Esophagus squamous epithelium (tissue), 5 donors: ENCODE measurements around the gene UNC5C. TPM values are rescaled to one million over a fixed set of nuclear protein-coding genes. Genes with fewer than 3 reads are reported as not detected.

Experiments
- DNase-seq: peaks from one replicate; lab custom pipeline; 2025; lab: John Stamatoyannopoulos, UW
- H3K27ac ChIP-seq, 4 donors: fragments of 200-600 bp; sonication (generic); one replicate each; pipeline ENCODE4 v1.5.1; 2016 to 2019; ENCODE audit warnings: mild to moderate bottlenecking in 1 of 4
- H3K27me3 ChIP-seq, 4 donors: fragments of 200-600 bp; sonication (generic); 1 replicate in 3 of 4; 2 replicates in 1 of 4; pipeline versions ENCODE4 v1.5.1 to v1.6.0; 2017 to 2021; ENCODE audit warnings: antibody characterized with exemption in 1 of 4
- H3K36me3 ChIP-seq, 3 donors: fragments of 200-600 bp; sonication (generic); one replicate each; pipeline ENCODE4 v1.5.1; 2016 to 2019
- H3K4me1 ChIP-seq, 3 donors: fragments of 200-600 bp; sonication (generic); one replicate each; pipeline ENCODE4 v1.5.1; 2017 to 2019
- H3K4me3 ChIP-seq, 4 donors: fragments of 200-600 bp; sonication (generic); 1 replicate in 3 of 4; 2 replicates in 1 of 4; pipeline ENCODE4 v1.5.1; 2016 to 2019; ENCODE audit warnings: mild to moderate bottlenecking in 2 of 4, moderate library complexity in 1 of 4
- H3K9me3 ChIP-seq, 3 donors: fragments of 200-600 bp; sonication (generic); one replicate each; pipeline ENCODE4 v1.5.1; 2016 to 2019
- POLR2A ChIP-seq, 4 donors: fragments of 450-650 bp; IDR thresholded peaks; one replicate each; pipeline ENCODE4 v1.6.1; 2017; ENCODE audit warnings: antibody characterized with exemption in 4 of 4, mild to moderate bottlenecking in 4 of 4, moderate library complexity in 3 of 4
- WGBS, 2 donors: methylation state at CpG; one replicate each; pipeline ENCODE4 v1.1.5; 2018; 5-methylcytosine and 5-hydroxymethylcytosine counted together
- intact Hi-C: fragments of 100-400 bp; cut with DNase I; formaldehyde crosslinking; loops from one replicate; pipeline ENCODE4 v1.15.0; 2022
- total RNA-seq, 4 donors: library from RNA; depleted of rRNA; stranded (reverse); fragments of >200 nt; gene quantifications; one replicate each; pipeline ENCODE4 v1.1.0, GENCODE V29; 2016
- TF ChIP-seq, protein P1 (sequence below), 6 experiments: fragments of 450-650 bp in 4 of 6; fragments of 200-600 bp in 2 of 6; sonication (generic) in 2 of 6; IDR thresholded peaks; one replicate each; pipeline ENCODE4 v1.5.1; 2016 to 2019; ENCODE audit warnings: antibody characterized with exemption in 6 of 6, mild to moderate bottlenecking in 4 of 6, moderate library complexity in 4 of 6
- donor health status: DM: yes; HTN: yes; CAD: no.

UNC5C gene
- total RNA-seq, 4 donors from 2014 or later: 0.11 to 0.95 (median 0.36) TPM

- Histone ChIP-seq H3K36me3 (no peaks in the 10 kb centered on the region), H3K9me3 (no peaks in the 10 kb centered on the region), H3K27me3 (no peaks in the 10 kb centered on the region), H3K4me3 (no peak overlapping the region), H3K27ac (no peak overlapping the region), H3K4me1 (no peaks in the 10 kb centered on the region)
- no peak for DNase-seq
- WGBS, 2 donors: 42 to 48% methylated on average over 1 of the region's 1 CpG
- intact Hi-C loops: no loop called here
- TF ChIP-seq, protein P1, sequence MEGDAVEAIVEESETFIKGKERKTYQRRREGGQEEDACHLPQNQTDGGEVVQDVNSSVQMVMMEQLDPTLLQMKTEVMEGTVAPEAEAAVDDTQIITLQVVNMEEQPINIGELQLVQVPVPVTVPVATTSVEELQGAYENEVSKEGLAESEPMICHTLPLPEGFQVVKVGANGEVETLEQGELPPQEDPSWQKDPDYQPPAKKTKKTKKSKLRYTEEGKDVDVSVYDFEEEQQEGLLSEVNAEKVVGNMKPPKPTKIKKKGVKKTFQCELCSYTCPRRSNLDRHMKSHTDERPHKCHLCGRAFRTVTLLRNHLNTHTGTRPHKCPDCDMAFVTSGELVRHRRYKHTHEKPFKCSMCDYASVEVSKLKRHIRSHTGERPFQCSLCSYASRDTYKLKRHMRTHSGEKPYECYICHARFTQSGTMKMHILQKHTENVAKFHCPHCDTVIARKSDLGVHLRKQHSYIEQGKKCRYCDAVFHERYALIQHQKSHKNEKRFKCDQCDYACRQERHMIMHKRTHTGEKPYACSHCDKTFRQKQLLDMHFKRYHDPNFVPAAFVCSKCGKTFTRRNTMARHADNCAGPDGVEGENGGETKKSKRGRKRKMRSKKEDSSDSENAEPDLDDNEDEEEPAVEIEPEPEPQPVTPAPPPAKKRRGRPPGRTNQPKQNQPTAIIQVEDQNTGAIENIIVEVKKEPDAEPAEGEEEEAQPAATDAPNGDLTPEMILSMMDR (IDR thresholded peaks at IDR 0.05): no peak
- no peak for TF ChIP-seq POLR2A (IDR thresholded peaks at IDR 0.05)
Observed at GRCh38 chr4:95515589-95515988, 33.2 kb downstream of the UNC5C start.

GRCh38 chr4:95513022-95513421, 35.8 kb downstream of the UNC5C start:
- intact Hi-C loops: no loop called here
- Histone ChIP-seq H3K27me3 (no peaks in the 10 kb centered on the region), H3K4me3 (no peak overlapping the region), H3K27ac (no peak overlapping the region), H3K9me3 (no peaks in the 10 kb centered on the region), H3K4me1 (no peaks in the 10 kb centered on the region), H3K36me3 (no peaks in the 10 kb centered on the region)
- WGBS, 2 donors: 79 to 81% methylated on average over 4 of the region's 4 CpGs
- no peak for DNase-seq
- TF ChIP-seq POLR2A (IDR thresholded peaks at IDR 0.05): no peak
- TF ChIP-seq, protein P1 (IDR thresholded peaks at IDR 0.05): no peak

DNA sequence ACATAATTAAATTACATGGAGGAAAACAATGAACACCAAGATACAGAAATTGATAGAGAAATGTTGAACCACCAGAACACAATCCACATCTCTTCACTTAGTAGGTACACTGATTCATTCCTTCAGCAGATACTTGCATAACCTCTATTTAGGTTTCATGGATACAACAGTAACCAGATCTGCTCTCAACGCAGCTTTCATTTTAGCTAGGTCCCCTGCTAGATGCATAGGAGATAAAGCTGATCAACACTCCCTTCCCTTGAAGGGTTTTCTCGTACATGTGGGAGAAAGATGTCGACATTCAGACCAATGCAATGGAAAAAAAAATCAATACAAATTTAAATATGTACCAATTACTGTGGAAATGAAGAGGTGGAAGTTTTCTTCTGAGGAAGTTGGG, 37.3 kb downstream of the UNC5C start:
- intact Hi-C loops: no loop called here
- TF ChIP-seq, protein P1 (IDR thresholded peaks at IDR 0.05): no peak
- TF ChIP-seq POLR2A (IDR thresholded peaks at IDR 0.05): no peak
- Histone ChIP-seq H3K4me1 (no peaks in the 10 kb centered on the region), H3K36me3 (no peaks in the 10 kb centered on the region), H3K27me3 (no peaks in the 10 kb centered on the region), H3K4me3 (no peak overlapping the region), H3K9me3 (no peaks in the 10 kb centered on the region), H3K27ac (no peak overlapping the region)
- 82 to 86% methylated on average over 3 of the region's 3 CpGs for WGBS, 2 donors
- no peak for DNase-seq

DNA sequence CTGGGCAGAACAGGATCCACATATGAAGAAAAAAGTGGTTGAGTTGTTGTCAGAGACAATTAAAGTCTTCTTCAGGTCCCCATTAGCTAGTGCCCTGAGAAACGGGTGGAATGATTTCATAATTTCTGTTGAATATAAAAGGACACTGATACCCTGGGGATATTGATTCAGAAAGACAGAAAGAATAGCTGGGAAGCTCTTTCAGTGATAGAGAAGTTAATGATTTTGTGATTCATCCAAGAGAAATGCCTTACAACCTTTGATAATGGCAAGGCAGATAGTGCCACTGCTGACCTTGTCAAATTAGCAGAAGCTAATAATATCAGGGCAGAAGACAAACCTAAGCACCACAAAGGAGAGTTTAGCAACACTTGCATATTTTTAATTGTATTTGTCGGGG, 37.9 kb downstream of the UNC5C start:
- no peak for DNase-seq
- intact Hi-C loops: no loop called here

GRCh38 chr4:95510145-95510544, 38.6 kb downstream of the UNC5C start:
- Histone ChIP-seq H3K4me1 (no peaks in the 10 kb centered on the region), H3K27ac (no peak overlapping the region), H3K9me3 (no peaks in the 10 kb centered on the region), H3K36me3 (no peaks in the 10 kb centered on the region), H3K27me3 (no peaks in the 10 kb centered on the region), H3K4me3 (no peak overlapping the region)
- 6 to 8% methylated on average over 2 of the region's 2 CpGs for WGBS, 2 donors
- intact Hi-C loops: no loop called here
- DNase-seq: no peak
- TF ChIP-seq, protein P1 (IDR thresholded peaks at IDR 0.05): peak in 4 of 6 experiments; percentile 18 to 40 (median 27)
- TF ChIP-seq POLR2A (IDR thresholded peaks at IDR 0.05): no peak

More for the DNA sequence above, 37.9 kb downstream of the UNC5C start:
- TF ChIP-seq, protein P1 (IDR thresholded peaks at IDR 0.05): no peak
- no peak for TF ChIP-seq POLR2A (IDR thresholded peaks at IDR 0.05)
- no peaks in the 10 kb centered on the region for H3K27me3 ChIP-seq
- no peaks in the 10 kb centered on the region for H3K9me3 ChIP-seq
- H3K4me3 ChIP-seq: no peak overlapping the region
- H3K4me1 ChIP-seq: no peaks in the 10 kb centered on the region
- 50 to 58% methylated on average over 2 of the region's 2 CpGs for WGBS, 2 donors
- H3K36me3 ChIP-seq: no peaks in the 10 kb centered on the region
- H3K27ac ChIP-seq: no peak overlapping the region
